IPS-NIHi11 (cell line): ENCODE results near the gene PSMA2.

Experiments
- DNase-seq: peaks from one replicate; pipeline ENCODE4 v3.0.0; 2012; ENCODE audit warnings: mixed read lengths, low spot score

Gene PSMA2

GRCh38 chr7:42931834-42932651 lies at the start of gene PSMA2, which contains the start of gene MRPL32:
Gene PSMA2 (minus strand): TSS chr7:42932174. CDS start chr7:42932158, 16 bp downstream.
Gene MRPL32 (plus strand): TSS chr7:42932376. CDS start chr7:42932387, 11 bp downstream.
- peak; percentile 97 for DNase-seq

DNA sequence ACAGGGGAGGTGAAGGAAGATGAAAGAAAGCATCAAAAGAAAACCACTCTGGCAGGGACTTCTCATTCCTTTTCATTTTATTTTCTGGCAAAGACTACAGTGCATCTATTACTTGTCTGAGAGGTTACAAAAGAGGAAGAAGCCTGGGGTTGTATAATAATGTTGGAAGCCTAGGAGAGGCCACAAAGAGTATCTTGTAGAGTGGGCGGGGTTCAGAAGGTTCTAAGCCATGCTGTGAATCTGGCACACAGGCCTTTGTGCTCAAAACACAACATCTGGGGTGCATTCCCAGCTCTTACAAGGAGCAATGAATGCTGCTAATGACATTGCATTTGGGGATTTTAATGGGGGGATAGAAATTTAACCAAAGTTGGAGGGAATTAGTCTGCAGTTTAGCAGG lies 49.6 kb upstream of the PSMA2 start:
- DNase-seq = no peak

DNA sequence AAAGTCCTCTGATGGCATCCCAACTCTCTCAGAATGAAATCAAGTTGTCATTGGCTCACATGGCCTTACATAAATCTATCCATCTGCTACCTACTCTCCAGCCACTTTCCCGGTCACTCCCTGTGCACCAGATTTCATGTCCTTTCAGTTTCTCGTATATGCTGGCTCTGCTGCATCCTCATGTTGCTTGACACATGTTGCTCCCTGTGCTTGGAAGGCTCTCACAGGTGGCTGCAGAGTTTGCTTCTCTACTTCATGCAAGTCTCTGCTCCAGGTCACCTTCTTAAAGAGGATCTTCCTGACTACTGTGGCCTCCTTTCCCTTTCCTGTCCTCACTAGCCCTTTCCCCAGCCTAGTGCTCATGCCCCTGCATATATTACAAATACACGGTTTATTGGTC lies 48.5 kb upstream of the PSMA2 start:
- DNase-seq = no peak

GRCh38 chr7:42980084-42980483 lies 48.1 kb upstream of the PSMA2 start:
- no peak for DNase-seq

GRCh38 chr7:42978496-42978895 lies 46.5 kb upstream of the PSMA2 start:
- DNase-seq = no peak

GRCh38 chr7:42976371-42976770 lies 44.4 kb upstream of the PSMA2 start:
- DNase-seq = no peak

DNA sequence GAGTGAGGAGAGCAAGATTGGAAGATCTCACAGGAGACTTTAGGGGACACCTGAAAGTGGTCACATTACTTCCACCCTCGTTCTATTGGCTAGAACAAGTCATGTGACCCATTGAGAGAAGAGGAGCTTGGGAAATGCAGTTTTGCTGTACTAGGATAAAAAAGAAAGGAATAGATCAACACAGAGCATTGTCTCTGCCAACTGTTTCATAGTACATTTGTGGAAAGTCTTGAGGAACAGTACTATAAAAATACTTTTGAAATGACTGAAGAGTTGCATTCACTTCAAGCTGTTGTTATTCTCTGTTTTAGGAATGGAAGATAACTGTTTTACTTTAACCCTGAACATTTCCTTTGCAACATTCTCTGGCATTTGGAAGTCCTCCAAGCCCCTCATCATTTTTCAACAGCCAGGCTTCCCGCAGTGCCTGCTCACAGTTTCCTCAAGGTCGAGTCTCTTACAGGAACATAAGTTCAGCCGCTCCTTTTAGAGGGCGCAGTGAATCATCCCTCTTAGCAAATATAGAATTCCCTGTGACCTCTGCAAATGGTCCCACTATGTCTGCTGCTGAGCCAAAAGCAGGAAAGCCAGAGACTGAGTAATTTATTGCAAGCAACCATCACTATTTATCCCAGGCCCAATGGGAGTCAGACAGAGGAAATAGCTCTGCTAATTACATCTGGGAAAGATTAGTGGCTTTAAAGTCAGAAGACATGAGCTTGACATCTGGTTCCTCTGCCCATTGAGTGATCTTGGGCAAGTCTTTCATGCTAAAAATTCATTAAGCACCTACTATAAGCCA lies 40.9 kb upstream of the PSMA2 start:
- peak; percentile 36 for DNase-seq

DNA sequence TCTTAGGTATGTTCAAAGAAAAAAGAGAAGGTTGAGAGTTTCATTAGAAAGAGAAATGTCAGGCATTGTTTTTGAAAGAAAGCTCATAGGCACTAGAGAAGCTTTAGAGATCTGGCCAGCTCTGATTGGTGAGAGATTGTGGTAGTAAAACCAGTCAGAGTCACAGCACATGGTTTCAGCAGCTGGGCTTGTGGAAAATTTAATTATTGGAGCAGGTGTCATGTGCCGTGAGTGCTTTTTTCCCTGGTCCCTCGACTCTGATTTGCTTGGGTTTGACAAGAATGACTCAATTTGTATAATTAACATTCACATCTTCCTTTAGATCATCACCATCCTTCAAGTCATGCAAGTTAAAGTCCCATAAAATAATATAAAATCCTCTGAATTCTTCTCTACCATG lies 35.4 kb upstream of the PSMA2 start:
- no peak for DNase-seq

DNA sequence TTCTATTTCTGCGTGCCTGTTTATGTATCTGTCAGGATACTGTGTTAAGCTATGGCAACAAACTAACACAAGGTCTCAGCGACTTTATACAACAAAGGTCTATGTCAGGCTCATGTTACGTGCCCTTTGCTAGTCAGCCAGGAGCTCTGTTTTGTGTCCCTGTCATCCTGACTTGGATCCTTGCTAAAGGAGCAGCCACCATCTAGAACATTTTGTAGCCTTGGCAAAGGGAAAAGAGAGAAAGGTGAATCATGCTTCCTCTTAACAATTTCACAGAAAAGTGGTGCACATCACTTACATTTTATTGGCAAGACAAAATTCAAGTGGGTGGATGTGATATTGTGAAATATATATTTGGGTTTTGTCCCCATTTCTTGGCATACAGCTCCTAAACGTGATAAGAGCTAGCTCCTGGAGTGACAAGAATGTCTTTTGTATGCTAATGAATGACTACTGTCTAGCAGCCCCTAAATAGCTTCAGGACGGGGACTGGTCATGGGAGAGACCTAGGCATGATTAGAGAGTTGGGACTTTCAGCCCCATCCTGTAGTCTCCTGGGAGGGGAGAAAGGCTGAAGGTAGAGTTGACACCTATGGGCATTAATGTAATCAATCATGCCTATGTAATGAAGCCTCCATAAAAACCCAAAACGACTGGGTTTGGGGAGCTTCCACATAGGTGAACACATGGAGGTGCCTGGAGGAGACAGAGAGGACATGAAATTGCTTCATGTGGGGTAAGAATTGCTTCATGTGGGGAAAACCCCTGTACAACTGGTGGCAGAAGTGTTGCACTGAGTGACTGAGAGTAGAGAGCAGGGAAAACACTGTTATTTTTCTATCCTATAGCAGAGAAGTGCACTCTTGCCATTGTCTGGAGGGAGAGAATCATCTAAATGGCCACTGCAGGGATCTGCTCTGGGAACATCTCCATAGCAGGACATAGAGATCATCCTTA lies 33.2 kb upstream of the PSMA2 start:
- DNase-seq = no peak

DNA sequence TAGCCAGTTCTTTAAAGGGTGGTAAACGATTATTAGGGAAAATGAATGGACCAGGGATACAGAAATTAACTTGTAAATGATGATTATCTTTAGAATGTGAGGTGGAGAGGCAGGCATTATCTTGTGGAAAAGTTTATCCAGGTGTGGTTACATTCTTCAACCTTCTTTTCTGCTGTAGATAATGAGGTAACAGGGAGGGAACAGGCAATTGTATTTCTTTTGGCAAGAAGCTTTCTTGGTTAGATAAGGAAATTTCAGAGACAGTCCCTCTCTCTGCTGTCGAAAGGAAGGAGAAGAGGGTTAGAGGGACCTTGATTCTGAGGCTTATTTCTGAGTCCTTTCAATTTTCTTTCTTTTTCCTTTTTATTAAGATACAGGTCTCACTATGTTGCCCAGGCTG lies 32.3 kb upstream of the PSMA2 start:
- no peak for DNase-seq

- no peak for DNase-seq
Observed at GRCh38 chr7:42961170-42961569, 29.2 kb upstream of the PSMA2 start.

GRCh38 chr7:42960762-42961161 lies 28.8 kb upstream of the PSMA2 start:
- DNase-seq = no peak

DNA sequence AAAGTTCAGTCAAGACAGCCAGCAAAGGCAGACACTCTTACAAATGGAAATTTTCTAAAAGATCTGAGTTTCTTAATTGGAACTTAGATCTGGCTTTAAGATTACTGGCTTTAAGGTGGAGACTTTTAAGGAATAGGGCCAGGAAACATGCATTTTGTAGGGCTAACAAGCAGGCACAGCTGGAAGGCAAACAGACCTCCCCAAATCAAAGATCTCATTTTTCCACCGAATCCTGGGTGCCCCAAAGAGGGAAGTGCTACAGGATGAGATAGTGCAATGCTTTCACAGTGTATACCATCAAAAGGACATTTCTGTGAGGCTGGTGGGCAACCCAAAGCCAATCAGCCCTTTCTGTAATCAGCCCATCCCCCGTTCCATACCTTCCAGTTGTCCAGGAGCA lies 27.6 kb upstream of the PSMA2 start:
- DNase-seq = no peak

DNA sequence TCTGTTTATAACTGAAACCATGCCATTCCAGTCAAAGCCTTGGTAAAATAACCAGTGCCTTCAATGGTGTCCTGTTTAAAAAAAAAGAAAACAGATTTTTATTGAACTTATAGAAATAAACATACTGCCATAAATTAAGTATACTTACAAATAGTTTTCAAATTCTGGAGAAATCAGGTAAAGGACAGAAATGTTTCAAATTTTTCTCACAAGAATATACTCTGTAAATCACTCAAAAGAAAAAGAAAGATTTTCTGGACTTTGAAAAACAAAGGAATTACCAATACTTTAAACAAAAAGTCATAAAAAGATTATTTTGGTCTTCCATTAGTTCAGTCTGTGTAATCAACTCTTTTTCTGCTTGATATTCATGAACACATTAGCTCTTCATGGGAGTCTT lies 24.1 kb upstream of the PSMA2 start:
- no peak for DNase-seq

- DNase-seq = no peak
Observed at GRCh38 chr7:42953994-42954393, 22.0 kb upstream of the PSMA2 start.

- DNase-seq = no peak
Observed at GRCh38 chr7:42952328-42952727, 20.4 kb upstream of the PSMA2 start.

DNA sequence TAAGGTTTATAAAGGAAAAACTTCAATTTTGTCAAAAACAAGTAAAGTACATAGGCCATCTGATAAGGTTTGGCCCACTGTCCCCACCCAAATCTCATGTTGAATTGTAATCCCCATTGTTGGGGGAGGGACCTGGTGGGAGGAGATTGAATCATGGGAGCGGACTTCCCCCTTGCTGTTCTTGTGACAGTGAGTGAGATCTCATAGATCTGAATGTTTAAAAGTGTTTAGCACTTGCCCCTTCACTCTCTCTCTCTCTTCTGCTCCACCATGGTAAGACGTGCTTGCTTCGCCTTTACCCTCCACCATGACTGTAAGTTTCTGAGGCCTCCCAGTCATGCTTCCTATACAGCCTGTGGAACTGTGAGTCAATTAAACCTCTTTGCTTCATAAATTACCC lies 18.4 kb upstream of the PSMA2 start:
- no peak for DNase-seq

DNA sequence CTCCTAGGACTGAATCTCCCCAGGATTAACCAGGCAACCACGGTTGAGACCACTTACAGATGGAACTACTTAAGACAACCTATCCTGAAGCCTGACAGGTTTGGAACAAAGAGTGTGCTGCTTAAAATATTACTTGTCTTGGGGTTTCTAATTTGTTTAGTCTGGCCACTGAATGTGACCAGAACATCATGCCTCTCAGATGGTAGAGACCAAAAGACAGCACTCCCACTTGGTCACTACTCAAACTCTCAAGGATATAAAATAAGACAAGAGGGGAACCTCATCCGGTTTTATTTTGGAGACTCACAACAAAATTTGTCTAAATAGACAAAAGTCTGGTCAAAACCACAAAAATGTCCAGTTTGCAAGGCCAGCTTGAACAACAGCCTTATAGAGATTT lies 15.5 kb upstream of the PSMA2 start:
- DNase-seq = no peak

DNA sequence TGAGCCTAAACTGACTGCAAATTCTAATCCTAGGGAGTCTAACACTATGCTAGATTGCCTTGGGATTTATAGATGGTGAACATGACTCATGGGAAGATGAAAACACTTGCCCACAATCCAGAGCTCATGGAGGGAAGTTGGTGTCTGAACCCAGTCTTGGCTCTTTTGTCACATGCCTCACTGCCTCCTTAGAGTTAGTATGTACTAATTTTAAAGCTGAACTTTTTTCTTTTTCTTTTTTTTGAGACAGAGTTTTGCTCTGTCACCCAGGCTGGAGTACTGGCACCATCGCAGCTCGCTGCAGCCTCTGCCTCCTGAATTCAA lies 14.6 kb upstream of the PSMA2 start:
- DNase-seq = no peak

GRCh38 chr7:42945821-42946626 lies 14.1 kb upstream of the PSMA2 start:
- no peak for DNase-seq
